Measurements from ENCODE around the gene ZNF185.

The ZNF185 gene

DNA sequence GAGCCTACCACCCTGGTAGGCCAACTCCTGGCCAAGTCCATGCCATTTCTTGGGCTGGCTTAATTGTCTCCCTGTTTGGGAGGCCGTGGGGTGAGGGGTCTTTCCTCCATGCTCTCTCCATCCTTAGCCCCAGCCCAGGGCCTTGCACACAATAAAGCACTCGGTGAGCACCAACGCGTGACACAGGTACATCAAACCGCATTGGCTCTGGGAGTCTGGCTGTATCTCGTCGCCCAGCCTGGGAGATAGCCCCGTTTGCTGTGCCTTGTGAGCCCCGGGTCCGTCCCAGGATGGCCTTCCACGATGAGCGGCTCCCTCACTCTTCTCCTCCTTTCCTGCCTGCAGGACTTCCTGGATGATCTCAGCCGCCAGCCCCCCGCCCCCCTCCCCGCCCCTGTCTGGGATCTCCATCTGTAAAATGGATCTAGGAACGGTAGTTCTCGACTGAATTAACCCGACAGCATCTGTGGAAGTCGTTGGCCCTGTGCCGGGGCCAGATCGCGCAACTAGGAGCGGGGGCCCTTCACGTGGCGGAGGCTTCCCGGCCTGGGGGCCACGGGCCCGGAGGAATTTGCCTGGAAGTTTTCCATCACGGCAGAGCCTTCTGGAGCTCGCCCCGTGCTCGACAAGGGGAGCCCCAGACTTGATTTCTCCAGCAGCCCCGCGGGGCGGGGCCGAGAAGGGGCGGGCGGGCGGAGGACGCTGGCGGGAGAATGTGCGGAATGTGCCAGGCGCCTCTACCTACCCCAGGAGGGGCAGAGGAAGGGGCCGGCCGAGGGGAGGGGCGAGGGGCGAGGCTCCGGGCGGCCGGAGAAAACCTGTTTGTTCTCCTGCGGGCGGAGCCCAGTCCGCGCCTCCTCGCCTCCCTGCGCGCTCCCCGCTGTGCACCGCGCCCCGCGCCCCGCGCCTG lies at the start of gene ZNF185:
Gene ZNF185, plus strand, starts transcription at position 846 of the 910 bp plus-strand sequence. CDS start 16,423 bp downstream, outside the sequence.
- DNase-seq (ENCODE audit: low read depth in 2 of 2), result no peak

DNA sequence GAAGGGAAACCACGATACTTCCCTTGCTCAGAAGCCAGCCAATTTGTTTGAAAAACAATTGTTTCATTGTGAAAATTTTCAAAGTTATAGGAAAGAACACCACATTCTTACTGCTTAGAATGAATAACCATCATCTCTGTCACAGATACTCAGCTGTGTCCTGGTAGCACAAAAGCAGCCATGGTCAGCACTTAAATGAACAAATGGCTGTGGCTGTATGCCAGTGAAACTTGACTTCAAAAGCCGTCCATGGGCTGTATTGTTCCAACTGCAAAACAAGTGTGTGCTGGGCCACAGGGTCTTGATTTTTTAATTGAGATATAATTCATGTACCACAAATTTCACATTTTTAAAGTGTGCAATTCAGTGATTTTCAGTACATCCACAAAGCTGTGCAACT lies 47.4 kb upstream of the ZNF185 start:
- DNase-seq (ENCODE audit: low read depth in 2 of 2), result no peak

DNA sequence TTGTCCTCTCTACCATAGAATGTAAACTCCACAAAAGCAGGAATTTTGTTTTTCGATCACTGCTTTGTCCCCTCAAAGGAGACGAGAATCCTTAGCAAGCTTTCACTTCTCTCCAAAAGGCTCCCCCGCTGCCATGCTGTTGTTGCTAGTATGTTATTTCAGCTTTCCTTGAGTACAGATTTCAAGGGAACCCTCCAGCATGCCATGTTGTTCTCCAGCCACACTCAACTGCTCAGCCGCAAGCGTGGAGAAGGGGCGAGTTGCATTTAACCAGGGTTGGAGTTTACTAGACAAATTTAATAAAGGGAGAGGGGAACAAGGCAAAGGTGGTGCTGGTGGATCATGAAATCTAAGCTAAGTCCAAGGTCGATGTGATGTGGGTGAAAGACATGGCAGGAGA lies 43.9 kb upstream of the ZNF185 start:
- DNase-seq (ENCODE audit: low read depth in 2 of 2), result no peak

GRCh38 chrX:152861116-152861515 lies 36.8 kb upstream of the ZNF185 start:
- DNase-seq (ENCODE audit: low read depth in 2 of 2), result no peak

DNA sequence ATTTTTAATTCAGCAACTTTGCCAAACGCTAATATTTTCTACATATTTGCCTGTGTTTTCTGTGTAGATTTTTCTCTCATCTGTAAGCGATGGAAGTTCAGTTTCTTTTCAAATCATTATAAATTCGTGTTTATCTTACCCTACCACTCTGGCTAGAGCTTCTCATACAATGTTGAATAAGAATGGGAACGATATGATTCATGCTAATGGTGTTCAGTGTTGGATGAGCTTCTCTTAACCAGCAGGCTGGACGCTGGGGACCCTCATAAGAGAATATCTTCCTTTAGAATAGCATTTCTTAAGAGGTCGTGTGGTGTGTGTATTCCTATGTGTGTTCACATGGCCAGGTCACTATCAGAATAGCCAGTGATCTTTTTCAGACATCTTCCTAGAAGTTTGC lies 36.0 kb upstream of the ZNF185 start:
- DNase-seq (ENCODE audit: low read depth in 2 of 2), result no peak

- no peak for DNase-seq (ENCODE audit: low read depth in 2 of 2)
These were observed 32.5 kb upstream of the ZNF185 start for GRCh38 chrX:152865232-152865920.

GRCh38 chrX:152866386-152866785 lies 31.5 kb upstream of the ZNF185 start:
- DNase-seq (ENCODE audit: low read depth in 2 of 2), result no peak

DNA sequence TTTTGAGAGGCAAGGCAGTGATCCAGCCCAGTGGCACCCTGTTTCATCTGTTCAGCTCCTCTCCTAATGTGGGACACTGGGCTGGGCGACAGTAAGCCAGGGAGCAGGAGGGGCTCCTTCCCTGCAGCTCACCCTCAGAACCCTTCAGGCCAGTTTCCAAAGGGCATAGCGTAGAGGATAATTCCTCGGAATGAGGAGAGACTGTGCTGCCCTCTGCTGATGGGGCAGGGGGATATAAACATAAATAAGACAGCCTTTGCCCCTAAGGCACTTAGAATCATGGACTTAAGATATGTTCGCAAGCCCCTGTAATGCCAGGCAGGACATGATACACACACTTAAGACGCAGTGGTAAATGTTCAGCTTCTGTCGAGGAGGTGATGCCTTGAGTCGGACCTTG lies 27.9 kb upstream of the ZNF185 start:
- no peak for DNase-seq (ENCODE audit: low read depth in 2 of 2)

- no peak for DNase-seq (ENCODE audit: low read depth in 2 of 2)
These were observed 26.6 kb upstream of the ZNF185 start for GRCh38 chrX:152871260-152871659.

DNA sequence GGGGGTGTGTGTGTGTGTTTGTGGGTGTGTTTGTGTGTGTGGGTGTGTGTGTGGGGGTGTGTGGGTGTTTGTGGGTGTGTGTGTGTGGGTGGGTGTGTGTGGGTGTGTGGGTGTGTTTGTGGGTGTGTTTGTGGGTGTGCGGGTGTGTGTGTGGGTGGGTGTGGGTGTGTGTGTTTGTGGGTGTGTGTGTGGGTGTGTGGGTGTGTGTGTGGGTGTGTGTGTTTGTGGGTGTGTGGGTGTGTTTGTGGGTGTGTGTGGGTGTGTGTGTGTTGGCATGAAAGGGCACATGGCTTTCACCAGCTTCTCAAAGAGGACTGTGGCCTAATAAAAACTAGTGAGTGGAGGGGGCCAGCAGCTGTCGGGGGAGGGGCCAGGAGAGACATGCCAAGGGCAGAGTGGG lies 25.3 kb upstream of the ZNF185 start:
- no peak for DNase-seq (ENCODE audit: low read depth in 2 of 2)

DNA sequence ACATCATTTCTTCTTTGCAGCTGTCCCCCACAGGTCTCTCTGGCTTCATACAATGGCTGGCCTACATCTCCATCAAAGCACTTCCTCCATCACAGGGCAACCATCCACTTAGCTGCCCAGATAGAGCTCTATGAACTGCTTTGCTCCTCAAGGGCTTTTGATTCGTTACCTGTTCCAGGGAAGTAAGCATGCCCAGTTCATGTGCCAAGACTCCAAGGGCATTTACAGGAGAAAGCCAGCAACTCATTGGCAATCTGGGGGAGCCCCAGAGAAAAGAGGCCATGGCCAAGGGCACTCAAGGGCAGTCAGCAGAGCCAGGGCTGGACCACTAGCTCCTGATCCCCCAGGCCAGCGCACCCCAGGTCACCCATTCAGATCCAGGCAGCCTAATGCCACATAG lies 24.5 kb upstream of the ZNF185 start:
- no peak for DNase-seq (ENCODE audit: low read depth in 2 of 2)

DNA sequence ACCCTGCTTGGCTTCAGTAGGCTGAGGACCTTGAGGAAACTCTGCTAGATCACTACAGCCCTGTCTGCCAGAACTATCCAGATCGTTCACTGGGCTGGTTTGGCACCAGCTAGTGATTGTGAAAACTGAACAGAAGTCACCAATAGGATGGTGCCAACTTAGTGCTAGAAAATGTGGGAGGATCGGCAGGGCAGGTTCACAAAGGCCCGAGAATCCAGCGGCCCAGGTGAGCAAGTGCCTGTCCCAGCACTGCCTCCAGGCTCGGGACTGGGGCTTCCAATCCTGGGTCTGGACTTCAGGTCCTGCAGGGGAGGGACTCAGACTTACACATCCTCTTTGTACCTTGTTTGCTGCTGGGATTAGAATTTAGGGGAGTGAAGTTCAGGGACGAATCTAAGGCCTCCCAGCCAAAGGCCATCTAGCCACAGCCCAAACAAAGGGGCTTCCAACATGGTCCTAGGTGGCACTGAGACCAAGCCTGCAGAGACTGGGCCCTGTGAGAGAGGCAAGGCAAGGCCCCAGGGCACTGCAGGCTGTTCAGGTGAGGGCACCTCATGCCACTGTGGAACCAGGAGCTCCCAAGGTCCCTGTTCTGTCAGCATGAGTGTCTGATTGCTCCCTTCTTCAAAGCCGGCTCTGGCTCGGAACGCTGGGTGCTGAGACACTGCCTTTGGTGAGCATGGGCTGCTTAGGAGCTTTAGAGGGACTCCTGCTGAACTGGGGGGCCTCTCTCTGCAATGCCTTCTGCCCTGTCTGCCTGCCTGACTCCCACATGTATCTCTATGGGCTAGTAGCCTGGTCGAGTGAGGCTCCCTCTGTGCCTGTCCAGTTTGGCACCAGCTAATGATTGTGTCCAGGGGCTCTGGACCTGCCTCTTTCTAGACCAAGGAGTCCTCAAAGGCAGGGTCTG lies 20.7 kb upstream of the ZNF185 start:
- DNase-seq (ENCODE audit: low read depth in 2 of 2), result no peak

- DNase-seq (ENCODE audit: low read depth in 2 of 2), result no peak
These were observed 18.7 kb upstream of the ZNF185 start for GRCh38 chrX:152878976-152879755.

- DNase-seq (ENCODE audit: low read depth in 2 of 2), result no peak
These were observed 16.6 kb upstream of the ZNF185 start for GRCh38 chrX:152881289-152881688.

- DNase-seq (ENCODE audit: low read depth in 2 of 2), result no peak
These were observed 13.7 kb upstream of the ZNF185 start for GRCh38 chrX:152884171-152884570.

GRCh38 chrX:152886716-152887115 lies 11.2 kb upstream of the ZNF185 start:
- DNase-seq (ENCODE audit: low read depth in 2 of 2), result no peak

DNA sequence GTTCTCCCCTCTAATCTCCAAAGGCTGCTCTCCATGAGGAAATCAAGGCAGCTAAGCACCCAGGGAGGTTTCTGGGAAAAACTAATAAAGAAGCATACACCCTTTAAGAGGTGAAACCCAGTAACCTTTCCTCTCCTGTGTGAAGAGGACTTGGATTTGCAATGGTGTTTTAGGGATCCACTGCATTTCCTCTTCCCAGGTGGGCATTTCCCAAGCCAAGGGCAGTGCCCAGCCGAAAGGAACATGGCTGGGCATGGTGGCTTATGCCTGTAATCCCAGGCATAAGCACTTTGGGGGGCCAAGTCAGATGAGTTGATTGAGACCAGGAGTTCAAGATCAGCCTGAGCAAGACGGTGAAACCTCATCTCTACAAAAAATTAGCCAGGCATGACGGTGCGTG lies 5.4 kb upstream of the ZNF185 start:
- DNase-seq (ENCODE audit: low read depth in 2 of 2), result no peak

- no peak for DNase-seq (ENCODE audit: low read depth in 2 of 2)
These were observed 4.6 kb upstream of the ZNF185 start for GRCh38 chrX:152892999-152893891.

DNA sequence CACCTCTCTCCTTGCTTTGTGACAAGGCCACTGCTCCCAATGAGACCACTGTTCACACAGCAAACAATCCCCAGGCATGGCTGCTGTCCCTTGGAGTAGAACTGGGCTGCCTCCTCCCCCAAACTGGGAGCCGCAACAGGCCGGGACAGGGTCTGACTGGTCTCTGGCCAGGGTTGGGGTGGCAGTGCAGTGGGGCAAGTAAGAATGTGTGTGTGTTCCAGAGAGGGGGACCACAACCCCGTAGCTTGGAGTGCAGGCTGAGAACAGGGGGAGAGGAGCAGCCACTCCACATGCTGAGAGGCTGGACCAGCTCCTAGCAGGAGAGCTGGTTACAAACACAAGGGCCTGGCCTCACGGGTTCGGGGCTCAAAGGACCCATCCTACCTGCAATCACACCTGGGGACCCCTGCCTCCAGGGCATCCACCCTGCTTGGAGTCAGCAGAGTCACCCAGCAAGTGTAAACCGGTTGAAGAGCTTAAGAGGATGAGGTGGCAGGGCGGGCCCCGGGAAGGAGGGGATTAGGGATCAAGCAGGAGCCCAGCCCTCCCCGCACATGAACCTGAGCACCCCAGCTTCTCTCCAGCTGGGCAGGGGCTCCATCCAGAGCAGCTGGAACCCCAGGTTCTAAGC lies 3.8 kb upstream of the ZNF185 start:
- no peak for DNase-seq (ENCODE audit: low read depth in 2 of 2)

DNA sequence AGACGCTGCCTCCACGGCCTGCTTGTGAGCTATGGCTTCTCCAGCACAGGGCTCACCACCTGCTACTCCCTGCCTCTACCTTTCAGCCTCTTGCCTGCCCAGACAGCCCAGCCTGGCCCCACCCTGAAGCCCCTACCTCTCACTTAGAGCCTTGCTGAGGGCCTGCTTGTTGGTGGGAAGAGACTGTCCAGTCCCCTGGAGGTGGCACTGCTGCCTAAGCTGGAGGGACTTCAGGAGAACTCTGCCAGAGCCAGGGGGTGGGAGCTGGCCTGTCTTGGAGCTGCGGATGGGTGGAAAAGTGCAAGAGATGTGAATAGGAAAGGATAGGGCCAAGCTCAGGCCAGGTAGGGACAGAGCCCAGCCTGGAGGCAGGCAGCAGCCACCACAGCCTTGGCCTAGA lies 2.7 kb upstream of the ZNF185 start:
- DNase-seq (ENCODE audit: low read depth in 2 of 2), result no peak

Measured in stimulated activated CD8-positive, alpha-beta memory T cell treated with anti-CD3 and anti-CD28 coated beads, Interleukin-7, amount 100 ng/mL, for 1 hour (primary cell).